GM12878 (cell line): ENCODE measurements around the gene FBLN7. TPM values are rescaled to one million over a fixed set of nuclear protein-coding genes. Genes with fewer than 3 reads are reported as not detected.

Experiments
- ATAC-seq: fragments of 200-7000 bp; cut with Tn5 transposase; 3 replicates; pipeline ENCODE4 v1.9.1; 2020; ENCODE audit warnings: mild to moderate bottlenecking, moderate library complexity
- BruUV-seq: library from RNA; stranded (reverse); fragments of 400-500 nt; replicated peaks from 2 replicates; lab custom pipeline; 2021; lab: Mats Ljungman, UMichigan
- CTCF ChIA-PET: fragments of 300-600 bp; sonication (Branson Sonifier 250); formaldehyde crosslinking; extraction: SDS; loops from one replicate; lab custom pipeline; 2021; ENCODE audit warnings: inconsistent platforms; lab: Yijun Ruan, JAX
- POLR2A ChIA-PET: fragments of 350-600 bp; formaldehyde crosslinking; extraction: SDS; loops from one replicate; lab custom pipeline; 2021; ENCODE audit warnings: inconsistent platforms; lab: Charles Lee
- RAD21 ChIA-PET: fragments of 300-600 bp; sonication (Branson Sonifier 250); formaldehyde crosslinking; loops from one replicate; lab custom pipeline; 2023; ENCODE audit warnings: antibody characterized with exemption; ENCODE audit not compliant: unreplicated experiment; lab: Charles Lee
- SMC1A ChIA-PET: fragments of 300-600 bp; sonication (Branson Sonifier 250); formaldehyde crosslinking; loops from one replicate; lab custom pipeline; 2023; ENCODE audit not compliant: unreplicated experiment, uncharacterized antibody; lab: Charles Lee
- DNase-seq: peaks from one replicate; pipeline ENCODE4 v3.0.0-alpha.2; 2011; ENCODE audit warnings: low read depth, low spot score
- FAIRE-seq: peaks from 3 replicates; lab custom pipeline; 2011; peaks lifted over from hg19 to GRCh38; lab: Jason Lieb, UNC
- H2AFZ ChIP-seq: 2 replicates; pipeline ENCODE4 v1.6.0; 2011; ENCODE audit warnings: low read depth, low read length, control low read depth; ENCODE audit not compliant: control insufficient read depth
- H3K27ac ChIP-seq: 2 replicates; pipeline ENCODE4 v1.5.1; 2011; ENCODE audit warnings: control low read depth; ENCODE audit not compliant: control insufficient read depth, insufficient read depth
- H3K27me3 ChIP-seq, 2 experiments: replicated peaks in 1 of 2; 2 replicates each; pipeline versions ENCODE4 v1.6.0 to v1.6.1; 2011; ENCODE audit warnings: low read length in 1 of 2; ENCODE audit not compliant: control insufficient read depth in 2 of 2, insufficient read depth in 2 of 2
- H3K36me3 ChIP-seq, 2 experiments: 2 replicates each; pipeline ENCODE4 v1.5.1; 2011; ENCODE audit warnings: low read length in 1 of 2; ENCODE audit not compliant: control insufficient read depth in 2 of 2, insufficient read depth in 2 of 2
- H3K4me1 ChIP-seq: 2 replicates; pipeline ENCODE4 v1.6.1; 2011; ENCODE audit warnings: mild to moderate bottlenecking, low read length, moderate library complexity, mixed read lengths; ENCODE audit not compliant: control insufficient read depth, insufficient read depth
- H3K4me2 ChIP-seq: 2 replicates; pipeline ENCODE4 v1.6.0; 2011; ENCODE audit warnings: control low read depth; ENCODE audit not compliant: control insufficient read depth, insufficient read depth
- H3K4me3 ChIP-seq: fragments of 200-600 bp; sonication (generic); 2 replicates; pipeline ENCODE4 v1.5.1; 2016
- H3K79me2 ChIP-seq: 2 replicates; pipeline ENCODE4 v1.6.0; 2011; ENCODE audit warnings: low read length; ENCODE audit not compliant: control insufficient read depth, insufficient read depth
- H3K9ac ChIP-seq: 2 replicates; pipeline ENCODE4 v1.8.0; 2011; ENCODE audit warnings: low read length, control low read depth, mixed read lengths; ENCODE audit not compliant: control insufficient read depth, insufficient read depth
- H3K9me3 ChIP-seq: replicated peaks from 3 replicates; pipeline ENCODE4 v1.5.1; 2011; ENCODE audit warnings: mild to moderate bottlenecking, low read length; ENCODE audit not compliant: control insufficient read depth, insufficient read depth
- H4K20me1 ChIP-seq: 2 replicates; pipeline ENCODE4 v1.6.0; 2011; ENCODE audit not compliant: control insufficient read depth, insufficient read depth
- ASH2L ChIP-seq: fragments of 300-600, 200-600 bp; sonication (generic); IDR thresholded peaks from 2 replicates; pipeline ENCODE4 v1.6.1; 2017; ENCODE audit warnings: low read depth, mild to moderate bottlenecking, borderline replicate concordance
- BACH1 ChIP-seq: fragments of 450-650 bp; IDR thresholded peaks from 2 replicates; pipeline ENCODE4 v1.6.1; 2017; ENCODE audit warnings: mild to moderate bottlenecking, borderline replicate concordance
- E2F4 ChIP-seq: IDR thresholded peaks from 2 replicates; pipeline ENCODE4 v1.6.1; 2012; ENCODE audit warnings: low read depth, low read length, improper control_type of control experiment
- EP300 ChIP-seq, 2 experiments: fragments of 150-350 bp in 1 of 2; IDR thresholded peaks; 2 replicates each; pipeline ENCODE4 v1.6.1; 2011 to 2012; ENCODE audit warnings: low read depth in 2 of 2, low read length in 2 of 2, borderline replicate concordance in 1 of 2, improper control_type of control experiment in 1 of 2, inconsistent platforms in 1 of 2; ENCODE audit not compliant: control insufficient read depth in 1 of 2
- MXI1 ChIP-seq: fragments of 150-350 bp; IDR thresholded peaks from 2 replicates; pipeline ENCODE4 v1.6.1; 2011; ENCODE audit warnings: low read depth, mild to moderate bottlenecking, inconsistent platforms, low read length, improper control_type of control experiment
- MYC ChIP-seq: IDR thresholded peaks from 2 replicates; pipeline ENCODE4 v1.6.1; 2011; ENCODE audit warnings: mild to moderate bottlenecking, low read length, moderate library complexity, inconsistent platforms; ENCODE audit not compliant: insufficient read depth, insufficient replicate concordance, insufficient read length, severe bottlenecking
- NRF1 ChIP-seq: conservative IDR thresholded peaks from 2 replicates; pipeline ENCODE4 v1.6.1; 2011; ENCODE audit warnings: mild to moderate bottlenecking, low read depth, low read length, improper control_type of control experiment
- PAX5 ChIP-seq: IDR thresholded peaks from 2 replicates; pipeline ENCODE4 v1.6.1; 2011; ENCODE audit warnings: low read depth, low read length, borderline replicate concordance
- PRDM15 ChIP-seq: fragments of 450-650 bp; formaldehyde crosslinking; IDR thresholded peaks from 2 replicates; pipeline ENCODE4 v1.4.0; 2020; ENCODE audit warnings: mild to moderate bottlenecking, moderate library complexity
- ZBED1 ChIP-seq: IDR thresholded peaks from 2 replicates; pipeline ENCODE4 v1.6.1; 2016; ENCODE audit warnings: borderline replicate concordance
- WGBS: methylation state at CpG from one replicate; pipeline ENCODE4 v1.1.6; 2016; ENCODE audit warnings: low lambda C conversion rate; ENCODE audit not compliant: insufficient replicate concordance, insufficient coverage; ENCODE audit errors: missing lambda C conversion rate; 5-methylcytosine and 5-hydroxymethylcytosine counted together
- in situ Hi-C: fragments of 300-500 bp; cut with MboI; formaldehyde crosslinking; loops from 9 replicates; pipeline ENCODE4 v1.14.3; 2018; ENCODE audit warnings: mixed read lengths
- intact Hi-C: fragments of 100-400 bp; cut with micrococcal nuclease; formaldehyde crosslinking; loops from one replicate; pipeline ENCODE4 v1.14.2; 2022; ENCODE audit not compliant: unreplicated experiment
- polyA plus RNA-seq, 11 experiments: library from polyadenylated mRNA; depleted of rRNA in 4 of 11; unstranded in 6 of 11; stranded (reverse) in 5 of 11; fragments of >200 nt; fragmentation: Nextera tagmentation in 4 of 11; fragmentation: Illumina TruSeq in 1 of 11; extraction: Ambion mirVana in 4 of 11; extraction: Trizol in 1 of 11; gene quantifications; 1 replicate in 1 of 11; 2 replicates in 10 of 11; pipeline versions ENCODE4 v1.2.1 to v1.2.3, GENCODE V29; 2011 to 2016; ENCODE audit warnings: inconsistent platforms in 2 of 11, missing spikeins in 2 of 11, low read depth in 1 of 11
- total RNA-seq, 4 experiments: library from RNA; depleted of rRNA in 3 of 4; stranded (reverse); fragments of >200 nt in 3 of 4; fragmentation: Illumina TruSeq in 1 of 4; extraction: Trizol in 1 of 4; gene quantifications; 2 replicates each; pipeline versions ENCODE4 v1.2.1 to v1.2.3, GENCODE V29; 2013 to 2021
- TF ChIP-seq, protein P1 (sequence below): IDR thresholded peaks from 2 replicates; pipeline ENCODE4 v1.6.1; 2012; ENCODE audit warnings: improper control_type of control experiment, low read depth, low read length; ENCODE audit not compliant: insufficient replicate concordance

The FBLN7 gene
- total and polyA plus RNA-seq, 10 of the 15 experiments (the other 5 are each of a cell fraction or from before 2014, with no cell fraction given) = 0.01 to 0.10 (median 0.01) TPM; not detected in 7

DNA sequence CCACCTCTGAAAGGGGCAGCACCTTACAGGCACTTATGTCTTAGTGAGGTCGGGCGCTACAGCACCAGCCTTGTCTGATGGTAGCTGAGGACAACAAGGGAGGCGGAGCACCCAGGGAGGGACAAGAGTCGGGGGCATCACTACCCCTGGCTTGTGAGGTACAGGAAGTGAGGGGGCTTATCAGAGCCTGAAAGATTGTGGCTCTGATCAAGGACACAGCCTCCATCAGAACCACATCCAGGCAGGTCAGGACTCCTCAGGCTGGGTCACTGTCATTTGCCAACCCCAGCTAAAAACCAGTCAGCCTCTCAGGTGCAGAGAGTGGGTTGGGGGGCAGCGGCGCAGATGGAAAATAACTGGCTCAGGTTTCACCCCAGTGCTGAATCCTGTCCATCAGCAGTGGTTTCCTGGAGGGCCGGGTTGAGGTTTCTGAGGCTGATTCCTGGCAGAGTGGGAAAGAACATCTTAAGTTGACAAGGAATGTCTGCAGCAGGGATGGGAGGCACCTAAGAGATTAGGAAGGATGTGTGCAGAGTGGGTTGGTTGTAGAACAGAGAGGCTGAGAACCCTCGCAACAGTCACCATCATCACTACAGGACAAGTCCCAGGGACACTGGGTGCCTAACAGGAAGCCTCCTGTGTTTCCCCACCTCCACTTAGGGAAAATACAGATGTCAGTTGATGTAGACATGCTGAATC is 45.3 kb downstream of the FBLN7 start:
- H3K4me3 ChIP-seq = no peak overlapping the region
- H3K27ac ChIP-seq = no peak overlapping the region
- H3K4me2 ChIP-seq = no peak overlapping the region
- no peaks in the 10 kb centered on the region for H3K36me3 ChIP-seq
- ChIA-PET CTCF (no interaction called here), SMC1A (interaction anchor here (0.9 kb wide), 1 partner anchor 21 kb away, joined by 3 read pairs; no protein-coding TSS in a partner anchor), POLR2A (no interaction called here), RAD21 (no interaction called here)
- H3K9me3 ChIP-seq = no peaks in the 10 kb centered on the region; the same call in 2 of the 3 replicates
- 69% methylated on average over 8 of the region's 8 CpGs for WGBS
- H2AFZ ChIP-seq = no peak overlapping the region
- H3K27me3 ChIP-seq = peaks cover 0 to 7% of the 10 kb centered on the region in 2 experiments
- no peaks in the 10 kb centered on the region for H3K79me2 ChIP-seq
- no peak overlapping the region for H3K9ac ChIP-seq
- FAIRE-seq = no peak
- no TSS peak for BruUV-seq
- no peak for ATAC-seq
- H4K20me1 ChIP-seq = no peaks in the 10 kb centered on the region
- intact Hi-C loops (no loop called here), in situ Hi-C loops (no loop called here)
- H3K4me1 ChIP-seq = peaks cover 8% of the 10 kb centered on the region
- no peak for DNase-seq
- TF ChIP-seq MYC (no peak), MXI1 (no peak), ASH2L (no peak), PAX5 (no peak), E2F4 (no peak), NRF1 (no peak), PRDM15 (no peak), ZBED1 (no peak), BACH1 (no peak), EP300 (IDR thresholded peaks at IDR 0.05; ENCODE audit: borderline replicate concordance in 1 of 2, control insufficient read depth in 1 of 2, low read depth in 2 of 2, low read length in 2 of 2) (no peak)
- TF ChIP-seq, protein P1, sequence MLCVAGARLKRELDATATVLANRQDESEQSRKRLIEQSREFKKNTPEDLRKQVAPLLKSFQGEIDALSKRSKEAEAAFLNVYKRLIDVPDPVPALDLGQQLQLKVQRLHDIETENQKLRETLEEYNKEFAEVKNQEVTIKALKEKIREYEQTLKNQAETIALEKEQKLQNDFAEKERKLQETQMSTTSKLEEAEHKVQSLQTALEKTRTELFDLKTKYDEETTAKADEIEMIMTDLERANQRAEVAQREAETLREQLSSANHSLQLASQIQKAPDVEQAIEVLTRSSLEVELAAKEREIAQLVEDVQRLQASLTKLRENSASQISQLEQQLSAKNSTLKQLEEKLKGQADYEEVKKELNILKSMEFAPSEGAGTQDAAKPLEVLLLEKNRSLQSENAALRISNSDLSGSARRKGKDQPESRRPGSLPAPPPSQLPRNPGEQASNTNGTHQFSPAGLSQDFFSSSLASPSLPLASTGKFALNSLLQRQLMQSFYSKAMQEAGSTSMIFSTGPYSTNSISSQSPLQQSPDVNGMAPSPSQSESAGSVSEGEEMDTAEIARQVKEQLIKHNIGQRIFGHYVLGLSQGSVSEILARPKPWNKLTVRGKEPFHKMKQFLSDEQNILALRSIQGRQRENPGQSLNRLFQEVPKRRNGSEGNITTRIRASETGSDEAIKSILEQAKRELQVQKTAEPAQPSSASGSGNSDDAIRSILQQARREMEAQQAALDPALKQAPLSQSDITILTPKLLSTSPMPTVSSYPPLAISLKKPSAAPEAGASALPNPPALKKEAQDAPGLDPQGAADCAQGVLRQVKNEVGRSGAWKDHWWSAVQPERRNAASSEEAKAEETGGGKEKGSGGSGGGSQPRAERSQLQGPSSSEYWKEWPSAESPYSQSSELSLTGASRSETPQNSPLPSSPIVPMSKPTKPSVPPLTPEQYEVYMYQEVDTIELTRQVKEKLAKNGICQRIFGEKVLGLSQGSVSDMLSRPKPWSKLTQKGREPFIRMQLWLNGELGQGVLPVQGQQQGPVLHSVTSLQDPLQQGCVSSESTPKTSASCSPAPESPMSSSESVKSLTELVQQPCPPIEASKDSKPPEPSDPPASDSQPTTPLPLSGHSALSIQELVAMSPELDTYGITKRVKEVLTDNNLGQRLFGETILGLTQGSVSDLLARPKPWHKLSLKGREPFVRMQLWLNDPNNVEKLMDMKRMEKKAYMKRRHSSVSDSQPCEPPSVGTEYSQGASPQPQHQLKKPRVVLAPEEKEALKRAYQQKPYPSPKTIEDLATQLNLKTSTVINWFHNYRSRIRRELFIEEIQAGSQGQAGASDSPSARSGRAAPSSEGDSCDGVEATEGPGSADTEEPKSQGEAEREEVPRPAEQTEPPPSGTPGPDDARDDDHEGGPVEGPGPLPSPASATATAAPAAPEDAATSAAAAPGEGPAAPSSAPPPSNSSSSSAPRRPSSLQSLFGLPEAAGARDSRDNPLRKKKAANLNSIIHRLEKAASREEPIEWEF = no peak
